DMS79 treated with DMSO at 0.1 percent for 48 hours (cell line): ENCODE data around the gene FAM13A.

Source experiments
- DNase-seq: peaks from one replicate; lab custom pipeline; 2025; lab: John Stamatoyannopoulos, UW

The FAM13A gene

DNA sequence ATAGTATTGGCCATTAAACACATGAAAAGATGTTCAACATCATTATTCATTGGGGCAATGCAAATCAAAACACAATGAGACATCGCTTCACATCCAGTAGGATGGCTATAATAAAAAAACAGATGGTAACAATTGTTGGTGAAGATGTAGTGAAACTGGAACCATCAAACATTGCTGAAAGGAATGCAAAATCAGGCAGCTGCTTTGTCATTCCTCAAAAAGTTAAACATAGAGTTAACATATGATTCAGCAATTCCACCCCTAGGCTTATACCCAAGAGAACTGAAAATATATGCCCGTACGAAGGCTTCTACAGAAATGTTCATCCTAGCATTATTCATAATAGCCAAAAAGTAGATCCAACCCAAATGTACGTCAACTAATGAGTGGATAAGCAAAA lies 215.3 kb downstream of the FAM13A start:
- DNase-seq = no peak

GRCh38 chr4:88836216-88836615 lies 220.8 kb downstream of the FAM13A start:
- no peak for DNase-seq

DNA sequence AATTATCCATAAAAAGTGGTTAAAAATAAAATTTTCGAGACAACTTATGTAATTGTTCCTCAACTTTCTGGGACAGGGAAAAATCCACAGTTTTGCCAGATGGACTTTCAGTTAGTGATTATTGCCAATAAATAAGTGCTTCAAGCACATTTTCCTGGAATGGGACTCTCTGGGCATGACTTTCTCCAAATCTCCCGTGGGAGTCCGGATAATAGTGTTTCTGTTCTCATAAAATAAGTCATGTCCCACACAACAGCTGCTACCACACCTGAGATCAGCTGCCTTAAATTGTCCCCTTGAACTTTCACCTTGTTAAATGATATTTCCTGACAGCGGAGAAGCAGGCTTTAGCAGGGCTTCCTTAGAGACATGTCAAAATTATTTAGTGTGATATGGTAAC lies 226.0 kb downstream of the FAM13A start:
- DNase-seq = no peak

DNA sequence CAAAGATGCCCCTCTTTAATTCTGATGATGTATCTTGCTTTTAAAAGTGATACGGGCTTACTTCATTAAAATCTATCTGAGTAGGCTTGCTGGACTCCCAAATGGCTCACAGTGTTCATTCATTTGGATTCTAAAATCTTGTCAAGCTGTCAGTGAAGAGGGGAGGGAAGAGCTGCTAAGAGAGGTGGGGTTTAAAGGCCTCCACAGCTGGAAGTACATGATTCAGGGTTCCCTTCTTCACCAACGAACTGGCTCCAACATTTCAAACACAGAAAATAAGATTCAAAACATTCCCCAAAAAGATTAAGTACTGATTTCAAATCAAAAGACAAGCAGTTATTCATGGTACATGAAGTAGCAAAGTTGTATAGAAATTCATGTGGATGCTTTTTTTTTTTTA lies 226.4 kb downstream of the FAM13A start:
- DNase-seq = no peak

DNA sequence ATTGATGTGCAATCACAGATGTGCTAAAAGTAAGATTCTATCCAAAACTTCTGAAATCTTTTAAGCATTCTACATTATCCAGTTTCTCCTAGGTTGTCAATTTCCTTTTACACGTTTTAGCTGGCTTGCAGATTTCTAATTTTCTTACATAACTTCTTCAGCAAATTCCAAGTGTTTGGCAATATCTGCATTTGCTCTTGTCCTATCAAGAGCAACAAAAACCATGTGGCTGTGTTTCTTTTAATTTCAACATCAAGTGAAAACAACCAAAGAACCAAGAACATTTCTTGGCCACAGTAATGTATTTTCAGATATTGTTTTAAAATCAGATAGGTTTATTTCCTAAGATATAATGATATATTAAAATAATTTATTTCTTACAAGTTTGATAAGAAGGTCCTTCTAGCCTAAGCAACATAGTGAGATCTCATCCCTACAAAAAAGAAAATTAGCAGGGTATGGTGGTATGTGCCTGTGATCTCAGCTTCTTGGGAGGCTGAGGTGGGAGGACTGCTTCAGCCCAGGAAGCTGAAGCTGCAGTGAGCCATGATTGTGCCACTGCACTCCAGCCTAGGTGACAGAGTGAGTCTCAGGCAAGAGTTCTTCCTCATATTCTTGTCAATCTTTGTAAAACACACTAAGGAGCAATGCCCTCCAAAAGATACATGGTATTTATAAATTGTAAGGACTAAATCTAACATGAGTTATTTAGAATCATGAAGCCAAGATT lies 228.0 kb downstream of the FAM13A start:
- DNase-seq = no peak

GRCh38 chr4:88827442-88827841 lies 229.5 kb downstream of the FAM13A start:
- no peak for DNase-seq

DNA sequence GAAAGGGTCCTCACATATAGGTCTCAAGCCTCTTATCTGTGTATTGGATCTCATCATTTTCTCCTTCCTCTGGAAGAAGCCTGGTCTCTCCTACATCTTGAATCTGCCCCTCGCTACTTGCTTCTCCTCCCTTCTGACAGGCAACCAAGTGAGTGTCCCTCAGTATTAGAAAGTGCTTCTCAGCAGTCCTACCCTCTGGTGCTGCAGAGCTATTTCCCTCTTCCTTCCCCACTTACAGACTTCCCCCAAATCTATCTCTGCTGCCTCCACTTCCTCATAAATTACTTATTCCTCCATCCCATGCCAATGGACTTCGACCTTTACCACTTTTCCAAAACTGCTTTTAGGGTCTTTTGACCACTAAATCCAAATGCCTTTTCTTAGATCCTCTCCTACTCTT lies 230.2 kb downstream of the FAM13A start:
- no peak for DNase-seq

DNA sequence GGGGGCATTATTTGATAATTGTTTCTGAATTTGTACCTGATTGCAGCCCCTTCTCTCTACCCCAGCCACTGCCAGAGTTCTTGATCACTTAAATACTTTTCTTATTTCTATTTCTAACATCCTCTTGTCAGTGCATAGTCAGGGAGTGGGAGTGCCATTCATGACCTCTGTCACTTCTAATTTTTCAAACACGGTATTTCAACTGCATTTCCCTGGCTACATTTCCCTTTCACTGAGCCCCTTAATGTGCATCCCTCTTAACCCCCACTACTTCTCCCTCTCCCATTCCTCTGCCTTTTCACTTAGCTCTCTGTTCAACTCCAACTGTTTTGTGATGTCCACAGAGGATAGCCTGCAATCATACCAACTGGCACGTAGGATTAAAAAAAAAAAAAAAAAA lies 231.1 kb downstream of the FAM13A start:
- no peak for DNase-seq

DNA sequence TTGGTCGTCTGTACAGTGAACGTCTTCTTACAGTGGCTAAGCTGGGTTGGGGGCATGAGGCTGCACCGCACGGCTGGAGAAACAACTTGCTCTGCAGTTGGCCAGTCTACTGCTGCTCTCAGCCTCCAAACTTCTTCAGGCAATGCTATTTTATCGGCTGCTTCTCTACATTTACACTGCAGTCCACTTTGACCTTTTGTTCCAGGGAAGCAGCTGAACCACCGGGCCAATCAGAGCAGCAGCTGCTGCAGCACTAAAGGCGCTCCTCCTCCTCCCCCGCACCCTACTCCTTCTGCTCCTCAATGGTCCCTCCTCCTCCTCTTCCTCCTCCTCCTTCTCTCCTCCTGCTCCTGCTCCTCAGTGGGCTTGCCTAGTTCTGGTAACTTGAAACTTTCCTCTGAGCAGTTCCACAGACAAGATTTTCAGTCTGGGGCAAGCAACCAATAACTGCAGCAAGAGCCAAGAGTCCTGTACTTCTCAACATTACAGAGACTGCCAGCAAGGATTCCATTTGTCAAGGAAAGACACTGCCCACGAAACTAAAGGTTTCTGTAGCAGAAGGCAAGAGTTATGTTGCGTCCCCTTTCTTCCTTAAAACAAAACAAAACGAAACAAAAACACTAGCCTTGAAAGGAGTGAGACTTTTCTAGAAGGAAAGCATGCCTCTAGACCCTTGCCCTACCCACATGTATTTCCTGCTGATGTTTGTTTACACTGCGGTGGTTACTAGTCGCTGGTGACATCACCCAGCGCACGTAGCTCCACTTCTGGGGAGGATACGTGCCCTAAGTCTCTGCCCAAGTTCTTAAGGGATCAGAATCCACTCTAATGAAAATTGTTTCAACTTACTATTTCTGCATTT lies 233.7 kb downstream of the FAM13A start:
- peak; percentile 79 for DNase-seq

- DNase-seq = peak; percentile 49
Measured at GRCh38 chr4:88822034-88822789, 234.8 kb downstream of the FAM13A start.

DNA sequence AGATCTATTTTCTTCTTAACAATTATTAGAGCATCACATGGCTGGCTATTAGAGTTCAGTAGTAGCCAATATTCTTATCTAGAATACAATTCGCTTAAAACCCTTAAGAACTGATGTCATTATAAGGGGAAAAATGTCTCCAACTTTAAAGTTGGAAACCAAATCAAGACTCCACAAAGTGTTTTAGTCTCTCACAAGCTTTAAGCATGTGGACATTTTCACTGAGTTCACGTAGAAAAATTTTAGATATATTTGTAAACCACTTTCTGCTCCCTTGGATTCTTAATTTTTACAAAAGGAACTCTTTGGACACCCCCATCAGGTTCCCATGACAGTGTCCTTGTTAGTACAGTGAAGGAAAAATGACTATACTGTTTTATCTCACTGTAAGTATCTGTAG lies 235.5 kb downstream of the FAM13A start:
- DNase-seq = no peak

GRCh38 chr4:88820698-88821415 lies 236.1 kb downstream of the FAM13A start:
- DNase-seq = peak; percentile 71

DNA sequence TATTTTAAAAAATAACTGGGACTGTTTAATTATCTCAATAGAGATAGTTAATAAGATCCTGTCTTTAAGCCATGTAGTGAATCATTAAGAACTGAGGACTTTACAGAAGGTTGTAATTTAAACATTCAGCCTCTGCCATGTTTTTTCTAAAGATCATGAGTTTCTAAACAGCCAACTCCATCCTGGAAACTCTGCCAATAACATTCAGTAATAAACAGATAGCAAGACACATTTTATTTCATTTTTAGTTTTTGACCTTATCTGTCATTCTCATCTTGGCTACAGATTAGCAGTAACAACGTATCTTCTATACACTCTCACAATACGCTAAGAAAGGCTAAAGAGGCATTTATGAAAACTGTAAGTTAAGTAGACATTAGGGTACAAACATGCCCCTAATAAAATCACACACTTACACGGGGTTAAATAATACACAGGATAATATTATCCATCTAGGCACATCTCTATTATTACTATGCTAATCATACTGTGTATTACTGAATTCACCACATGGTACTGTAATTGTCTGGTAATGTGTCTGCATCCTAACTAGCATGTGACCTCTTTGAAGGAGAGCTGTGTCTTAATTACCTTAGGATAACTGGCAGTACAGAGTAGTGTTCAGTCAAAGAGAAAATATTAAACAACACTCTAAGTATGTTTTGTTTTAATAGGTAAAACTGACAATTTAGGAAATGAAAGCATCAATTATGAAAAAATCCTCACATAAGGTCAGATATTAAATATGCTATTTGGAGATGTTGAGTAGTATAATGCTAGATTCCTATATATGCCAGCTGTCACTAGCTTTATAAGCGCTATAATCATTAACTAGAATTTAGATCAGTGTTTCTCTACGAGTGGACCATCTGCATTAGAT lies 236.9 kb downstream of the FAM13A start:
- peak; percentile 49 for DNase-seq

DNA sequence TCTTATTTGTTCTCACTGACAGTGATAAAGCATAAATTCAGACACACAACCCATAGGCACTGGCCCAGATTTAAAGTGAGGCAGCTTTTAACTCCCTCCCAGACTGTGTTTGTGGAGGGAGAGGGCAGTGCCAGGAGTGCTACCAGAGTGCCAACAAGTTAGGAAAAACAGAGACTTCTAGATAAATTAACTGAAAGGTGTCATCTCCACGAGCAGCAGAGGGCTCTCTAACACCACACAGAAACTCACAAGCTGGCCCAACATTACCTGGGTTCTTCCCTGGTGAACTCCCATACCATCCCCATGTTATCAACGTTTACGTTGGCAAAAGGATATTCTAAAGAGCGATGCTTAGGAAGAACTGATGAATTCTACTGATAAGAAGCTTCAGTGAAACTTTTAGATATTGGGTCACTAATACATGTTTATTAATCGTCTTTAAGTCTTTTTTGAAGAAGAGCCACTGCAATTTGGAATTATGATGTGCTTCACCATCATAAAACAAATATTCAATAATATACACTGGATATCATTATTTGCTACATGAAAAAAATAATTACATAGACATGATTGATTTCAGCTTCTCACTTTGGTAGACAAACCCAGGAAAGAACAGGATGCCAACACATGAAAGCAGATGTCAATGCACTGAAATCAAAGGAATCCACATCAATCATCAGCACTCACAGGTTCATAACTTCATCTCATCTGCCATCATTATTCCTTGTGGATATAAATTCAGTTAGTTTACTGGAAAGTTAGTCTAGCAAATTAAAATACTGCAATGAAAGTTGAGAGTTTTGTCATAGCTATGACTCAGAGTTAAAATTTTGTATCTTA lies 238.1 kb downstream of the FAM13A start:
- peak; percentile 61 for DNase-seq

DNA sequence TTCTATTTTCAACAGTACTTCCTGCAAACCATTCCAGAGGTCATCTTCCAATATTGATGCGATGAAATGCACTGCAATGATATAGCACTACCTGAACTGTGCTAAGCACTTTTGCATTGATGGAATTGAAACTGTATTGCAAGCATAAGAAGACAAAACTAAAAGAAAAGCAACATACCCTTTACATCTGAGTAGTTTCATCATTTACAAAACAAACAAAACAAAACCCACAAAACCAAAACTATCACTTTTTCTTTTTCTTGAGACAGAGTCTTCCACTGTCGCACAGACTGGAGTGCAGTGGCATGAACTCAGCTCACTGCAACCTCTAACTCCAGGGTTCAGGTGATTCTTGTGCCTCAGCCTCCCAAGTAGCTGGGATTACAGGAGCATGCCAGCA lies 239.2 kb downstream of the FAM13A start:
- no peak for DNase-seq

GRCh38 chr4:88816360-88816759 lies 240.6 kb downstream of the FAM13A start:
- no peak for DNase-seq

DNA sequence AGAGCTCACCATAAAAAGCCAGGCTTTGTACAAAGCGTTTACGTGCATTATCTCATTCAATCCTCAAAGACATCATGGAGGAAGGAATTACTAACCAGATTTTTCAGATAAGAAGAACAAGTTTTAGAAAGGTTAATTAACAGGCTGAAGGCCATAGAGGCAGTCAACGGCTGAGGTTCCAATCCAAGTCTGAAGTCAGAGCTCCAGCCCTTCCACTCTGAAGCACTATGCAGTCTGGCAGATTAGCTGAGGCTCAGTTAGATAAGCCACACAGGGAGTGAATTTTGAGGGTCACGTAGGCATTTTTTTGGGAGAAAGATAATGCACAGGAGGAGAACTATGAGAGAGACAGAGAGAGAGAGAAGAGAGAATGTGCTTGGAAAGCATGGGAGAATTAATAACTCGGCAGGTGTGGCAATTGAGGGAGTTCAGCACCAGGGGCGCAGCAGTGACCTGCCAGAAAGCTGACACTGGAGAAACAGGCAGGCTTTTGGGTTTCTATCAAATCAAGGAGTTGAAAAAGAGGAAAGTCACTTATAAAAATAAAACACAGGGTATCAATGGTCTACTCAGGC lies 242.9 kb downstream of the FAM13A start:
- no peak for DNase-seq

DNA sequence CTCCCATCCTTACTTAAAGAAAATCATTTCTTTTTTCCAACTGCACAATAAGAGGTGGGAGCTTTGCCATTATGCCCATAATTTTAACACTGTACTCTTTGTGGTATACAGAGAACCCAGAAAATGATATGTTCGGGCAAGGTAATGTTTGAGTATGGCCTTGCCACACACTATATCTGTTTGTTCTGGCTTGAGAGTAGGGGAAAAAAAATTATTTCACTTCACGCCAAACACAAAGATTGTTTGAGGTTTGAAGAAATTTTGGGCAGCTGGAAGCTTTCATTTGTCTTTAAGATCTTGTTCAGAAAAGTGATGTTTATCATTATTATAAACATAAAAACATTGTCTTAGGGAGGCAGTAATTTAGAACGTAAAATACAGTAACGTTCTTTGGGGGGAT lies 244.0 kb downstream of the FAM13A start:
- no peak for DNase-seq

DNA sequence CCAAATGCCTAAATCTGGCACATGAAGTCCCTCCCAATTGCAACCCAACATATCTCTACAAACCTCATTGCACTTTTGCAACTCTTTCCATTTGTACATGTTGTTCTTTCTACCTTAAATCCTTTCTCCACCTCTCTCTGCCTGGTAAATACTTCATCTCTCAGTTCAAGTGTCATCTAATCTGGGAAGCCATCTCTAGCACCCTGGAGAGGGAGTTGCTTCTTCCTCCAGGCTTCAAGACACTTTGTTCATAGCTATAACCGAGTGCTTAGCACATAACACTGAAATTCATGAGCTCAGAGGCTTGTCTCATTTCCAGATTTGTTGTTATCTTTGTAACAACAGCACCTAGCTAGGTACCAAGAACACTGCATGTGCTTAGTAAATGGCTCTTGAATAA lies 244.6 kb downstream of the FAM13A start:
- no peak for DNase-seq

GRCh38 chr4:88811904-88812303 lies 245.1 kb downstream of the FAM13A start:
- no peak for DNase-seq
